Liver (tissue), 9 donors: ENCODE data around the gene CDH26. TPM values are rescaled to one million over a fixed set of nuclear protein-coding genes. Genes with fewer than 3 reads are reported as not detected.

Experiments
- DNase-seq: peaks from one replicate; pipeline ENCODE4 v3.0.0-alpha.2; 2017; ENCODE audit warnings: low spot score
- H3K27ac ChIP-seq, 2 donors: one replicate each; pipeline ENCODE4 v1.7.0; 2013; ENCODE audit warnings: inconsistent platforms in 2 of 2, low read length in 2 of 2, control low read depth in 1 of 2, low read depth in 1 of 2, mild to moderate bottlenecking in 1 of 2
- H3K27me3 ChIP-seq, 4 donors: one replicate each; pipeline versions ENCODE4 v1.6.1 to v1.7.0; 2013; ENCODE audit warnings: low read length in 3 of 4, inconsistent platforms in 1 of 4, mild to moderate bottlenecking in 1 of 4, moderate library complexity in 1 of 4; ENCODE audit not compliant: control insufficient read depth in 4 of 4, insufficient read depth in 4 of 4
- H3K36me3 ChIP-seq, 4 donors: one replicate each; pipeline versions ENCODE4 v1.6.1 to v1.7.0; 2013; ENCODE audit warnings: low read length in 3 of 4, mild to moderate bottlenecking in 3 of 4, low read depth in 1 of 4, moderate library complexity in 1 of 4; ENCODE audit not compliant: control insufficient read depth in 4 of 4, insufficient read depth in 3 of 4
- H3K4me1 ChIP-seq, 4 donors: one replicate each; pipeline versions ENCODE4 v1.6.1 to v1.7.0; 2013; ENCODE audit warnings: low read length in 3 of 4, mild to moderate bottlenecking in 3 of 4, moderate library complexity in 1 of 4; ENCODE audit not compliant: control insufficient read depth in 4 of 4, insufficient read depth in 4 of 4
- H3K4me3 ChIP-seq, 3 donors: one replicate each; pipeline versions ENCODE4 v1.6.1 to v1.7.0; 2013; ENCODE audit warnings: low read length in 3 of 3, control low read depth in 1 of 3, low read depth in 1 of 3, mild to moderate bottlenecking in 1 of 3
- H3K9ac ChIP-seq, 2 donors: one replicate each; pipeline ENCODE4 v1.7.0; 2013; ENCODE audit warnings: low read length in 2 of 2, mild to moderate bottlenecking in 2 of 2, moderate library complexity in 2 of 2, control low read depth in 1 of 2, low read depth in 1 of 2
- H3K9me3 ChIP-seq, 4 donors: one replicate each; pipeline versions ENCODE4 v1.6.1 to v1.7.0; 2013; ENCODE audit warnings: low read length in 3 of 4; ENCODE audit not compliant: control insufficient read depth in 4 of 4
- ATF3 ChIP-seq: IDR thresholded peaks from 2 replicates; pipeline ENCODE4 v1.6.1; 2016; ENCODE audit warnings: antibody characterized with exemption
- CTCF ChIP-seq: fragments of 150-350 bp; IDR thresholded peaks from 2 replicates; pipeline ENCODE4 v1.5.1; 2017; ENCODE audit warnings: improper control_type of control experiment, low read depth, low read length; ENCODE audit not compliant: missing input control
- EGR1 ChIP-seq, 2 donors: IDR thresholded peaks; 2 replicates each; pipeline ENCODE4 v1.6.1; 2016 to 2018; ENCODE audit warnings: antibody characterized with exemption in 2 of 2, low read depth in 2 of 2
- FOXA1 ChIP-seq: IDR thresholded peaks from 2 replicates; pipeline ENCODE4 v1.6.1; 2016; ENCODE audit warnings: antibody characterized with exemption
- FOXA2 ChIP-seq: IDR thresholded peaks from 2 replicates; pipeline ENCODE4 v1.6.1; 2016; ENCODE audit warnings: antibody characterized with exemption
- HNF4A ChIP-seq, 2 donors: conservative IDR thresholded peaks; 2 replicates each; pipeline ENCODE4 v1.6.1; 2016; ENCODE audit warnings: antibody characterized with exemption in 2 of 2, mild to moderate bottlenecking in 2 of 2
- HNF4G ChIP-seq: IDR thresholded peaks from 2 replicates; pipeline ENCODE4 v1.6.1; 2016; ENCODE audit warnings: antibody characterized with exemption
- JUND ChIP-seq, 2 donors: IDR thresholded peaks; 2 replicates each; pipeline ENCODE4 v1.6.1; 2016; ENCODE audit warnings: antibody characterized with exemption in 2 of 2
- MAX ChIP-seq: IDR thresholded peaks from 2 replicates; pipeline ENCODE4 v1.6.1; 2016; ENCODE audit warnings: antibody characterized with exemption
- NR2F2 ChIP-seq: IDR thresholded peaks from 2 replicates; pipeline ENCODE4 v1.6.1; 2016; ENCODE audit warnings: antibody characterized with exemption
- REST ChIP-seq: IDR thresholded peaks from 2 replicates; pipeline ENCODE4 v1.6.1; 2016; ENCODE audit warnings: antibody characterized with exemption, mild to moderate bottlenecking
- RXRA ChIP-seq, 2 donors: IDR thresholded peaks; 2 replicates each; pipeline ENCODE4 v1.6.1; 2017 to 2018; ENCODE audit warnings: antibody characterized with exemption in 2 of 2, mild to moderate bottlenecking in 1 of 2
- SP1 ChIP-seq: IDR thresholded peaks from 2 replicates; pipeline ENCODE4 v1.6.1; 2018; ENCODE audit warnings: antibody characterized with exemption, mild to moderate bottlenecking
- TAF1 ChIP-seq: conservative IDR thresholded peaks from 2 replicates; pipeline ENCODE4 v1.6.1; 2016; ENCODE audit warnings: antibody characterized with exemption, mild to moderate bottlenecking
- YY1 ChIP-seq: IDR thresholded peaks from 2 replicates; pipeline ENCODE4 v1.6.1; 2016; ENCODE audit warnings: antibody characterized with exemption, mild to moderate bottlenecking
- ZBTB33 ChIP-seq: IDR thresholded peaks from 2 replicates; pipeline ENCODE4 v1.6.1; 2016; ENCODE audit warnings: antibody characterized with exemption
- WGBS: extraction: QIAGEN DNeasy Blood & Tissue Kit; methylation state at CpG from one replicate; pipeline ENCODE4 v1.1.7; 2013; 5-methylcytosine and 5-hydroxymethylcytosine counted together
- polyA plus RNA-seq, 2 donors: library from polyadenylated mRNA; stranded (reverse) in 1 of 2; unstranded in 1 of 2; fragments of 200-250 nt in 1 of 2; fragments of >200 nt in 1 of 2; fragmentation: Nextera tagmentation in 1 of 2; extraction: Ambion mirVana in 1 of 2; gene quantifications; one replicate each; pipeline versions ENCODE4 v1.2.1 to v1.2.3, GENCODE V29; 2013 to 2015
- total RNA-seq, 2 donors: library from RNA; depleted of rRNA; stranded (reverse); fragments of >200 nt; gene quantifications; one replicate each; pipeline ENCODE4 v1.2.3, GENCODE V29; 2014
- donor health status: healthy.
- donor health status: healthy.
- donor health status: healthy.
- donor health status: healthy.
- donor health status: healthy.

CDH26 gene
- total and polyA plus RNA-seq, 4 donors = 0.03 to 0.70 (median 0.43) TPM

- Histone ChIP-seq H3K36me3 (no peaks in the 10 kb centered on the region), H3K27ac (no peak overlapping the region), H3K9me3 (no peaks in the 10 kb centered on the region), H3K9ac (no peak overlapping the region), H3K4me3 (no peak overlapping the region), H3K27me3 (peaks cover 0 to 15% (median 2%) of the 10 kb centered on the region in 4 donors), H3K4me1 (no peaks in the 10 kb centered on the region)
- DNase-seq = no peak
- 27% methylated on average over 16 of the region's 16 CpGs for WGBS
- TF ChIP-seq ZBTB33 (no peak), REST (no peak), HNF4G (no peak), CTCF (no peak), EGR1 (IDR thresholded peaks at IDR 0.05; ENCODE audit: low read depth in 2 of 2) (no peak), YY1 (no peak), TAF1 (no peak), HNF4A (conservative IDR thresholded peaks at IDR 0.05) (no peak), RXRA (IDR thresholded peaks at IDR 0.05) (no peak), SP1 (no peak), JUND (IDR thresholded peaks at IDR 0.05) (no peak), MAX (no peak)
Measured at GRCh38 chr20:60053125-60053817, 95.0 kb downstream of the CDH26 start.

GRCh38 chr20:60053818-60054190 is 95.6 kb downstream of the CDH26 start:
- Histone ChIP-seq H3K36me3 (no peaks in the 10 kb centered on the region), H3K4me1 (no peaks in the 10 kb centered on the region), H3K4me3 (no peak overlapping the region), H3K9ac (no peak overlapping the region), H3K9me3 (no peaks in the 10 kb centered on the region), H3K27ac (no peak overlapping the region), H3K27me3 (peaks cover 0 to 15% (median 2%) of the 10 kb centered on the region in 4 donors)
- 69% methylated on average over 4 of the region's 4 CpGs for WGBS
- DNase-seq = no peak
- TF ChIP-seq FOXA1 (no peak), NR2F2 (no peak), YY1 (no peak), ZBTB33 (no peak), MAX (no peak), FOXA2 (no peak), REST (no peak), EGR1 (IDR thresholded peaks at IDR 0.05; ENCODE audit: low read depth in 2 of 2) (no peak), ATF3 (no peak), SP1 (no peak), JUND (IDR thresholded peaks at IDR 0.05) (no peak), RXRA (IDR thresholded peaks at IDR 0.05) (no peak)
